NCI-H510A treated with DMSO at 0.1 percent for 48 hours (cell line): ENCODE measurements around the gene MEGF9.
"Not testable (repeated sequence)": the region's sequence is repeated elsewhere in the genome, so short reads cannot be mapped to it uniquely, and the experiment has no call there.

ENCODE experiments used
- DNase-seq: peaks from one replicate; lab custom pipeline; 2025; lab: John Stamatoyannopoulos, UW

Gene MEGF9

GRCh38 chr9:120659209-120659608 lies 55.1 kb downstream of the MEGF9 start:
- DNase-seq = no peak

- DNase-seq = no peak
Observed at GRCh38 chr9:120655005-120655622, 59.2 kb downstream of the MEGF9 start.

DNA sequence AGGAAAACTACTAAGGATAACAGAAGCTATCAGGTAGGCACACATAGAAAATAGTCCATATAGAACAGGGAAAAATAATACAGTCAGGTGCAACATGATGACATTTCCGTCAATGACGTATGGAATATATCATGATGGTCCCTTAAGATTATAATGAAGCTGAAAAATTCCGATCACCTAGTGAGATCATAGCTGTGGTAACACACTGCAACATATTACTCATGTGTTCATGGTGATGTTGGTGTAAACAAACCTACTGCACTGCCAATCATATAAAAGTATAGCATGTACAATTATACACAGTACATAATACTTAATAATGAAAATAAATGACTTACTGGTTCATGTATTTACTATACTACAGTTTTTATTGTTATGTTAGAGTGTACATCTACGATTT lies 60.0 kb downstream of the MEGF9 start:
- no peak for DNase-seq

DNA sequence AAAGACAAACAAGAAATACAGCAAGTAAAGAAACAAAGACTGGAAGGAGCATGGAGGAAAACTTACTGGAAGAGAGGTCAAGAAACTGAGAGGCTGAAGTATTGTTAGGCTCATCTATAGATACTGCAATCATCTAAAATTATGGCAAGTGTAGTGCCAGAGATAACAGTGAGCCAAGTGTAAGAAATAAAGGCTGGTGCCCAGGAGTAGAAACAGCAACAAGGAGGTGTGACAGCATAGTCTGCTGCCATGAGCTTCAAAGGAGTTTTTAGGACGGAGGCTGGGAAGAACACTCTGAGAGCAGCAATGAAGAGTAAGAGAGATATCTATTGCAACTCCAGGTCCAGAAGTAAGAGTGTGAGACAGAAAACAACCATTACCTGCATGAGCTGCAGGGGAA lies 60.5 kb downstream of the MEGF9 start:
- no peak for DNase-seq

- DNase-seq = no peak
Observed at GRCh38 chr9:120652934-120653333, 61.3 kb downstream of the MEGF9 start.

- no peak for DNase-seq
Observed at GRCh38 chr9:120650352-120650751, 63.9 kb downstream of the MEGF9 start.

- DNase-seq = no peak
Observed at GRCh38 chr9:120648581-120649197, 65.6 kb downstream of the MEGF9 start.

DNA sequence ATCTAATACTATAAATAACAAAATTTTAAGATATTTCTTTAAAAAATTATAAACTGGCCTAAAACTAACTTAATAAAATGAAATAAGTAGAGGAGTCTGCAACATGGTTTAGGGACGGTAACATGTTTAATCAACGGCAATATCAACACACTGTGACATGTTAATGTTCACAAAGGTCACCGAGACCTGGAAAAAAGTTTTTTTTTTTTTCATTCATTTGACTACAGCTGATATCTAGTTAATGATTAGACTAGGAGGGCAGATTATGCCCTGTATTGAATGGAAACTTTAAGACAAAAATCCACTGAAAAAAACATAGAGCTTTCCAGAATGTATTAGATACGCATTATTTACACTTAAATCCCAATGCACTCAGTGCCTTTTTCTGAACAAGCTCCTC lies 67.3 kb downstream of the MEGF9 start:
- no peak for DNase-seq

GRCh38 chr9:120645760-120646159 lies 68.5 kb downstream of the MEGF9 start:
- DNase-seq = no peak

DNA sequence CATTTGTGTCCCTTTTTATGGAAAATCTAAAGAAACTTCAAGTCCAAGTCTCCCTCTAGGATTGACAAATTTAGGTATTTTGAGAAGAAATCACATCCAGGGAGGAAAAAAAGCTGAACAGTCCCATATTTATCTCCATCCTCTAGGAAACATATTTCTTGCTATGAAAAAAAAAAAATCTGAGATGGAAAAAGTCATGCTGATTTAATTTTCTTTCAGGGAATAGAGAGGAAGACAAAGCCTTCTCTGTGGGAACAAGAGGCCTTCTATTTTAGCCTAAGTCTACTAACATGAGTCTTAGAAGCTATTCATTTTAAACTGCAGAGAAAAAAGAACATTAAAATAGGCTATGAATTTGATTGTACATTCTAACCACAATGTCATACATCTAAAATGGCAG lies 71.2 kb downstream of the MEGF9 start:
- DNase-seq = no peak

DNA sequence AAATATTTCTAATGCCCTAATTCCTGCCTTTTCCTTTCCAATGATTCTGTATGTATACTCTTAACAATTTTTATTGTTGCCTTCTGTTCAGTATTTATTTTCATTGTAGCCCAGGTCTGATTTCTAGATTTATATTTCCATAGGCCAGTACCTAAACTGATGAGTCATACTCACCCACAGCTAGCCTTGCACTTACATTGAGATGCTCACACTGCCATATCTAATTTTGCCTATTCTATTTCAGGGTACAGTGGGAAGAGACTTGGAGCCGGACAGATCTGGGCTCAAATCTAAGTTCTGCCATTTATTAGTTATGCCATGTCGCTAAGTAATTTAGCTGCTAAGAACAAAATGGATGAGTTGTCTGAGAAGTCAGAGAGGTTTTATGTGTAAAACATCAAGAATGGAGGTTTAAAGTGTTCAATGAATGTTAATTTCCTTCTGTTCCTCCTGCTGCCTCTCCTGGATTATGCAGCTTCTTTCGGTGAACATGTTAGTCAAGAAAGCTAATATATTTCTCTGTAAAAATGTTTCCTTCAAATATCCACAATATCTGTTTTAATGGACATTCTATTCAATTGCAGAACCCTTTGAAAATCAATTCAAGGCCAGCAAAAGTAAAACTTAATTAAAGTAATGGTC lies 72.0 kb downstream of the MEGF9 start:
- DNase-seq = no peak

- not testable (repeated sequence) for DNase-seq
Observed at GRCh38 chr9:120640874-120641273, 73.4 kb downstream of the MEGF9 start.

- DNase-seq = no peak
Observed at GRCh38 chr9:120640380-120640779, 73.9 kb downstream of the MEGF9 start.

DNA sequence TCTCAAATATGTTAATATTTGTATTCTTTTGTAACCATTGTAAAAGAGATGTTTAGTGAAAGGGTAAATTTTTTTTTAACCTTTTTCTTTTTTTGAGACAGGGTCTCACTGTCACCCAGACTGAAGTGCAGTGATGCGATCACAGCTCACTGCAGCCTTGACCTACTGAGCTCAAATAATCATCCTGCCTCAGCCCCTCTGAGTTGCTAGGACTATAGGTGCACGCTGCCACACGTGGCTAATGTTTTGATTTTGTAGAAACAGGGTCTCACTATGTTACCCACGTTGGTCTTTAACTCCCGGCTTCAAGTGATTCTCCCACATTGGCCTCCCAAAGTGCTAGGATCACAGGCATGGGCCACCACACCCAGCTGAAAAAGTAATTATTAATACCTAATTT lies 76.4 kb downstream of the MEGF9 start:
- no peak for DNase-seq

DNA sequence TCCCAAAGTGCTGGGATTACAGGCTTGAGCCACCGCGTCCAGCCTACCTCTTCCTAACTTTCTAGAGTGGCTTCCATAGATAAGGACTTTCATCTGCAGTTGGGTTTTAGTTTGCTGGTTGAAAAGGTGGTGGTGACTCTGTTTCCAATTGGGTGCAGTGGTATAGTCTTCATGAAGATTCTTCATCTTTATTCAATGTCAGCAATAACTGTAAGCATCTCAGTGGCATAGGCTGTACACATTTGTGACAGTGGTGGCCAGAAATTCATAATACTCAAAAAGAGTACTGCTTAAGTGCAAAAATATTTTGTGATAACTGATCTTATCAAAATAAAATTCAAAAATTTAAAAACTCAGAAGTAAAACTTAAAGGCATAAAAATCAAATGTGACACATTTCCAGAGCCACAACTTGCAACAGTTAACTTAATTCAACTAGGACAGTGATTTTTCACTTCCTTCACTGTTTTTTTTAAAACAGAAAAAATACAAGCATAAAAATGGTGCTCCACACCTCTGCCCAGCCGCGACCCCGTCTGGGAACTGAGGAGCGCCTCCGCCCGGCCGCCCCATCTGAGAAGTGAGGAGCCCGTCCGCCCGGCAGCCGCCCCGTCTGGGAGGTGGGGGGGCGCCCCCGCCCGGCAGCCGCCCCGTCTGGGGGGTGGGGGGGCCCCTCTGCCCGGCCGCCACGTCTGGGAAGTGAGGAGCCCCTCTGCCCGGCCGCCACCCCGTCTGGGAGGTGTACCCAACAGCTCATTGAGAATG lies 77.9 kb downstream of the MEGF9 start:
- no peak for DNase-seq

GRCh38 chr9:120635011-120635410 lies 79.3 kb downstream of the MEGF9 start:
- DNase-seq = no peak

GRCh38 chr9:120630333-120630732 lies 83.9 kb downstream of the MEGF9 start:
- no peak for DNase-seq

DNA sequence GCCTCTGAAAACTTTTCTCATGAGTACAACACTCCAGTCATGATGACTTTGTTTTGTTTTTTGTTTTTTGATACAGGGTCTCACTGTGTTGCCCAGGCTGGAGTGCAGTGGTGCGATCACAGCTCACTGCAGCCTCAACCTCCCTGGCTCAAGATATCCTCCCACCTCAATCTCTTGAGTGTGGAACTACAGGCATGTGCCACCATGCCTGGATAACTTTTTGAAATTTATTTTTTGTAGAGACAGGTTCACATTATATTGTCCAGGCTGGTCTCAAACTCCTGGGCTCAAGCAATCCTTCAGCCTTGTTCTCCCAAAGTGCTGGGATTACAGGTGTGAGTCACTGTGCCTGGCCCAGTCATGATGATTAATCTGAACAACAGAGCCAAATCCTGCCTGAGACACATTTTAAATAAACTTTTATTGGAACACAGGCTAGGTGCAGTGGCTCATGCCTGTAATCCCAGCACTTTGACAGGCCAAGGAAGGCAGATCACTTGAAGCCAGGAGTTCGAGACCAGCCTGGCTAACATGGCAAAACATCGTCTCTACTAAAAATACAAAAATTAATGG lies 85.3 kb downstream of the MEGF9 start:
- not testable (repeated sequence) for DNase-seq

- no peak for DNase-seq
Observed at GRCh38 chr9:120628207-120628924, 85.9 kb downstream of the MEGF9 start.

DNA sequence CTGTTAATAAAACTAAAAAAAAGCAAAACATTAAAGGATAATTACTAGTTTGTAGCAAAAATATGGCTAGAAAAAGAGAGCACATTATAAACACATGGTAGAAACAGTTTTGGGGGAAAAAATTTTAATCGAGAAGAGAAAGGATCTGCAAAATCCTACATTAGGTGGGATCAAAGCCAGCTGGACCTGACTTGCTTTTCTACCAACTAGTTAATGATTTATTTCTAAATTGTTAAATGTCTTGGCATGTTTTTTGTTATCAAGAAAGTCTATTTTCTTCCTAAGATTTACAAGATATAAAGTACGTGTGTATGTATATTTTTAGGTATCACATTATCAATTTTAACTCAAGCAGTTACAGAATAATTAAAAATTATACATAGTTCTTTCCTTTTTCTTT lies 87.2 kb downstream of the MEGF9 start:
- DNase-seq = no peak

GRCh38 chr9:120626512-120626911 lies 87.8 kb downstream of the MEGF9 start:
- no peak for DNase-seq

GRCh38 chr9:120625222-120625621 lies 89.0 kb downstream of the MEGF9 start:
- peak; percentile 24 for DNase-seq
